ENCODE data around the gene TMEM154. TPM values are rescaled to one million over a fixed set of nuclear protein-coding genes. Genes with fewer than 3 reads are reported as not detected.

TMEM154 gene
- total RNA-seq, 2 donors from 2014 or later, result 1.3 to 1.6 TPM

GRCh38 chr4:152607178-152607577 lies 72.6 kb downstream of the TMEM154 start:
- no peaks in the 10 kb centered on the region for H3K36me3 ChIP-seq
- ATAC-seq (ENCODE audit: insufficient number of reproducible peaks, low FRiP score, low read depth), result no peak
- no peak overlapping the region for H3K27ac ChIP-seq
- no peaks in the 10 kb centered on the region for H3K27me3 ChIP-seq (replicated peaks; ENCODE audit: insufficient read depth)
- no peaks in the 10 kb centered on the region for H3K9me3 ChIP-seq
- no peak for TF ChIP-seq CTCF (IDR thresholded peaks at IDR 0.05)
- H3K4me3 ChIP-seq, result no peak overlapping the region
- peaks cover 0 to 27% of the 10 kb centered on the region in 2 donors for H3K4me1 ChIP-seq (ENCODE audit: control insufficient read depth in 1 of 2, low read depth in 2 of 2)
- no peak for DNase-seq (ENCODE audit: low spot score)

GRCh38 chr4:152606753-152607152 lies 73.0 kb downstream of the TMEM154 start:
- Histone ChIP-seq H3K27ac (peak overlapping the region in 1 of 2 donors; percentile 28), H3K9me3 (no peaks in the 10 kb centered on the region), H3K27me3 (replicated peaks; ENCODE audit: insufficient read depth) (no peaks in the 10 kb centered on the region), H3K36me3 (no peaks in the 10 kb centered on the region), H3K4me3 (no peak overlapping the region), H3K4me1 (ENCODE audit: control insufficient read depth in 1 of 2, low read depth in 2 of 2) (peaks cover 0 to 27% of the 10 kb centered on the region in 2 donors)
- no peak for DNase-seq (ENCODE audit: low spot score)
- no peak for ATAC-seq (ENCODE audit: insufficient number of reproducible peaks, low FRiP score, low read depth)
- TF ChIP-seq CTCF (IDR thresholded peaks at IDR 0.05), result no peak

GRCh38 chr4:152605641-152606335 lies 74.0 kb downstream of the TMEM154 start:
- Histone ChIP-seq H3K9me3 (no peaks in the 10 kb centered on the region), H3K36me3 (no peaks in the 10 kb centered on the region), H3K27ac (peak overlapping the region in 1 of 2 donors; percentile 28), H3K4me3 (peak overlapping the region; percentile 1), H3K4me1 (ENCODE audit: control insufficient read depth in 1 of 2, low read depth in 2 of 2) (peaks cover 0 to 27% of the 10 kb centered on the region in 2 donors), H3K27me3 (replicated peaks; ENCODE audit: insufficient read depth) (no peaks in the 10 kb centered on the region)
- ATAC-seq (ENCODE audit: insufficient number of reproducible peaks, low FRiP score, low read depth) (peak; percentile 37), DNase-seq (ENCODE audit: low spot score) (no peak)
- TF ChIP-seq CTCF (IDR thresholded peaks at IDR 0.05), result no peak

- Histone ChIP-seq H3K36me3 (no peaks in the 10 kb centered on the region), H3K27ac (no peak overlapping the region), H3K27me3 (replicated peaks; ENCODE audit: insufficient read depth) (no peaks in the 10 kb centered on the region), H3K9me3 (no peaks in the 10 kb centered on the region), H3K4me1 (ENCODE audit: control insufficient read depth in 1 of 2, low read depth in 2 of 2) (peaks cover 0 to 27% of the 10 kb centered on the region in 2 donors), H3K4me3 (no peak overlapping the region)
- DNase-seq (ENCODE audit: low spot score) (no peak), ATAC-seq (ENCODE audit: insufficient number of reproducible peaks, low FRiP score, low read depth) (no peak)
- no peak for TF ChIP-seq CTCF (IDR thresholded peaks at IDR 0.05)
Measured at GRCh38 chr4:152605031-152605430, 74.8 kb downstream of the TMEM154 start.

GRCh38 chr4:152601156-152601555 lies 78.6 kb downstream of the TMEM154 start:
- Histone ChIP-seq H3K36me3 (no peaks in the 10 kb centered on the region), H3K4me1 (ENCODE audit: control insufficient read depth in 1 of 2, low read depth in 2 of 2) (peaks cover 0 to 12% of the 10 kb centered on the region in 2 donors), H3K27me3 (replicated peaks; ENCODE audit: insufficient read depth) (no peaks in the 10 kb centered on the region), H3K9me3 (no peaks in the 10 kb centered on the region), H3K27ac (no peak overlapping the region), H3K4me3 (no peak overlapping the region)
- DNase-seq (ENCODE audit: low spot score), result no peak
- no peak for TF ChIP-seq CTCF (IDR thresholded peaks at IDR 0.05)
- ATAC-seq (ENCODE audit: insufficient number of reproducible peaks, low FRiP score, low read depth), result no peak

All from thoracic aorta (tissue), 2 donors.